Adrenal gland (tissue), 5 donors: ENCODE data around the gene NHSL2.

Experiments
- POLR2A ChIP-seq, 2 donors: fragments of 450-650 bp; IDR thresholded peaks; one replicate each; pipeline ENCODE4 v1.6.1; 2017; ENCODE audit warnings: antibody characterized with exemption in 2 of 2, mild to moderate bottlenecking in 2 of 2, moderate library complexity in 1 of 2
- TF ChIP-seq, protein P1 (sequence below), 6 experiments: fragments of 450-650 bp in 4 of 6; fragments of 200-600 bp in 2 of 6; sonication (generic) in 1 of 6; IDR thresholded peaks; 1 replicate in 5 of 6; 2 replicates in 1 of 6; pipeline versions ENCODE4 v1.5.1 to v1.8.0; 2016 to 2021; ENCODE audit warnings: antibody characterized with exemption in 6 of 6, mild to moderate bottlenecking in 2 of 6, moderate library complexity in 1 of 6
- donor health status: DM: no; HTN: no; CAD: no.

DNA sequence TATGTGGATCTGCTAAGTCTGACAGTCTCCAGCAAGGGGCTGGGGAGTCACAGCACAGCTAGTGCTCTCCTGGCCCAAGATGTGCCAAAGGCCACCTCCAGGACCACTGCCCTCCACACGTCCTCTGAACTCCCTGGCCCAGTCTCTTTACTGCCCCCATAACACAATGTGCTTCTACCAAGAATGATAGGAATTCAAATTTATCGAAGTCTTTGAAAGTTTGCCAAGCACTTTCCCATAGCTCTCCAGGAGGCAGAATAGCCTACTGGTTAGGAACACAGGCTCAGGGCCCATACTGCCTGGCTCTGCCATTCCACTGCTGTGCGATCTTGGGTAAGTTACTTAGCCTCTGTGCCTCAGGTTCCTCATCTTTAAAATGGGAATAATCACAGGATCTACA is 86.7 kb downstream of the NHSL2 start:
- TF ChIP-seq, protein P1, sequence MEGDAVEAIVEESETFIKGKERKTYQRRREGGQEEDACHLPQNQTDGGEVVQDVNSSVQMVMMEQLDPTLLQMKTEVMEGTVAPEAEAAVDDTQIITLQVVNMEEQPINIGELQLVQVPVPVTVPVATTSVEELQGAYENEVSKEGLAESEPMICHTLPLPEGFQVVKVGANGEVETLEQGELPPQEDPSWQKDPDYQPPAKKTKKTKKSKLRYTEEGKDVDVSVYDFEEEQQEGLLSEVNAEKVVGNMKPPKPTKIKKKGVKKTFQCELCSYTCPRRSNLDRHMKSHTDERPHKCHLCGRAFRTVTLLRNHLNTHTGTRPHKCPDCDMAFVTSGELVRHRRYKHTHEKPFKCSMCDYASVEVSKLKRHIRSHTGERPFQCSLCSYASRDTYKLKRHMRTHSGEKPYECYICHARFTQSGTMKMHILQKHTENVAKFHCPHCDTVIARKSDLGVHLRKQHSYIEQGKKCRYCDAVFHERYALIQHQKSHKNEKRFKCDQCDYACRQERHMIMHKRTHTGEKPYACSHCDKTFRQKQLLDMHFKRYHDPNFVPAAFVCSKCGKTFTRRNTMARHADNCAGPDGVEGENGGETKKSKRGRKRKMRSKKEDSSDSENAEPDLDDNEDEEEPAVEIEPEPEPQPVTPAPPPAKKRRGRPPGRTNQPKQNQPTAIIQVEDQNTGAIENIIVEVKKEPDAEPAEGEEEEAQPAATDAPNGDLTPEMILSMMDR (IDR thresholded peaks at IDR 0.05) = no peak
- no peak for TF ChIP-seq POLR2A (IDR thresholded peaks at IDR 0.05)
